HepG2 (cell line): ENCODE results near the gene MAP3K3. TPM values are rescaled to one million over a fixed set of nuclear protein-coding genes. Genes with fewer than 3 reads are reported as not detected.

Experiments used
- ATF7-NPFF ChIP-seq: sonication (generic); formaldehyde crosslinking; IDR thresholded peaks from 2 replicates; pipeline ENCODE4 v1.8.1; 2023; ENCODE audit warnings: mild to moderate bottlenecking, low read depth, missing genetic modification reagents, moderate library complexity
- BORCS8-MEF2B ChIP-seq: sonication (generic); formaldehyde crosslinking; IDR thresholded peaks from 2 replicates; pipeline ENCODE4 v1.8.0; 2022; ENCODE audit warnings: mild to moderate bottlenecking, missing genetic modification reagents
- FOXO1 ChIP-seq: sonication (generic); formaldehyde crosslinking; IDR thresholded peaks from 2 replicates; pipeline ENCODE4 v1.4.0; 2020; ENCODE audit warnings: missing genetic modification reagents
- GMEB2 ChIP-seq: IDR thresholded peaks from 2 replicates; pipeline ENCODE4 v1.6.1; 2016; ENCODE audit warnings: missing biosample characterization, missing genetic modification reagents, low read depth
- MAZ ChIP-seq, 2 experiments: sonication (generic) in 1 of 2; formaldehyde crosslinking in 1 of 2; IDR thresholded peaks; 2 replicates each; pipeline versions ENCODE4 v1.5.0 to v1.6.1; 2012 to 2020; ENCODE audit warnings: low read depth in 2 of 2, mild to moderate bottlenecking in 2 of 2, borderline replicate concordance in 1 of 2, improper control_type of control experiment in 1 of 2, low read length in 1 of 2, missing genetic modification reagents in 1 of 2, moderate library complexity in 1 of 2
- POGK ChIP-seq: sonication (generic); formaldehyde crosslinking; conservative IDR thresholded peaks from 2 replicates; pipeline ENCODE4 v1.8.0; 2022; ENCODE audit warnings: mild to moderate bottlenecking, moderate library complexity, missing genetic modification reagents
- RAD51 ChIP-seq: fragments of 450-650 bp; IDR thresholded peaks from 2 replicates; pipeline ENCODE4 v1.6.1; 2016; ENCODE audit warnings: borderline replicate concordance
- SMC3 ChIP-seq: IDR thresholded peaks from 2 replicates; pipeline ENCODE4 v1.6.1; 2011; ENCODE audit warnings: low read length, improper control_type of control experiment
- SMYD3 ChIP-seq: sonication (generic); formaldehyde crosslinking; IDR thresholded peaks from 2 replicates; pipeline ENCODE4 v1.8.1; 2023; ENCODE audit warnings: mild to moderate bottlenecking, missing genetic modification reagents
- SP1 ChIP-seq, 2 experiments: fragments of 450-650 bp in 1 of 2; sonication (generic) in 1 of 2; formaldehyde crosslinking in 1 of 2; IDR thresholded peaks; 2 replicates each; pipeline versions ENCODE4 v1.4.0 to v1.6.1; 2016 to 2020; ENCODE audit warnings: missing genetic modification reagents in 1 of 2
- TRIM24 ChIP-seq: sonication (generic); formaldehyde crosslinking; IDR thresholded peaks from 2 replicates; pipeline ENCODE4 v1.8.0; 2022; ENCODE audit warnings: mild to moderate bottlenecking, missing genetic modification reagents
- ZNF296 ChIP-seq: sonication (generic); formaldehyde crosslinking; conservative IDR thresholded peaks from 2 replicates; pipeline ENCODE4 v1.5.0; 2020; ENCODE audit warnings: mild to moderate bottlenecking, missing genetic modification reagents
- ZNF335 ChIP-seq: sonication (generic); formaldehyde crosslinking; IDR thresholded peaks from 2 replicates; pipeline ENCODE4 v1.4.0; 2020; ENCODE audit warnings: missing genetic modification reagents
- ZNF430 ChIP-seq: sonication (generic); formaldehyde crosslinking; IDR thresholded peaks from 2 replicates; pipeline ENCODE4 v1.9.0; 2021; ENCODE audit warnings: mild to moderate bottlenecking, missing genetic modification reagents
- ZNF496 ChIP-seq: sonication (generic); formaldehyde crosslinking; IDR thresholded peaks from 2 replicates; pipeline ENCODE4 v1.8.1; 2023; ENCODE audit warnings: mild to moderate bottlenecking, moderate library complexity, missing genetic modification reagents; ENCODE audit not compliant: insufficient replicate concordance
- ZNF530 ChIP-seq: sonication (generic); formaldehyde crosslinking; IDR thresholded peaks from 2 replicates; pipeline ENCODE4 v1.5.0; 2020; ENCODE audit warnings: low read depth, mild to moderate bottlenecking, missing genetic modification reagents
- ZNF749 ChIP-seq: sonication (generic); formaldehyde crosslinking; IDR thresholded peaks from 2 replicates; pipeline ENCODE4 v1.8.0; 2022; ENCODE audit warnings: mild to moderate bottlenecking, missing genetic modification reagents, moderate library complexity, borderline replicate concordance
- polyA plus RNA-seq, 8 experiments: library from polyadenylated mRNA; depleted of rRNA in 3 of 8; stranded (reverse) in 7 of 8; unstranded in 1 of 8; fragments of >200 nt; fragmentation: Illumina TruSeq in 4 of 8; extraction: Trizol in 4 of 8; gene quantifications; 2 replicates each; pipeline versions ENCODE4 v1.2.1 to v1.2.3, GENCODE V29; 2011 to 2016; ENCODE audit warnings: low read depth in 4 of 8, missing spikeins in 1 of 8, mixed read lengths in 1 of 8; ENCODE audit not compliant: insufficient read depth in 1 of 8
- total RNA-seq, 5 experiments: library from RNA; depleted of rRNA; stranded (reverse); fragments of >200 nt; fragmentation: Illumina TruSeq; extraction: Trizol; gene quantifications; 2 replicates each; pipeline ENCODE4 v1.2.3, GENCODE V29; 2016; ENCODE audit warnings: low read depth in 1 of 5
- TF ChIP-seq, protein P1 (sequence below): sonication (generic); formaldehyde crosslinking; IDR thresholded peaks from 2 replicates; pipeline ENCODE4 v1.8.0; 2022; ENCODE audit warnings: missing genetic modification reagents, low read depth, mild to moderate bottlenecking, borderline replicate concordance
- TF ChIP-seq, protein P2 (sequence below): sonication (generic); formaldehyde crosslinking; IDR thresholded peaks from 2 replicates; pipeline ENCODE4 v1.4.0; 2020; ENCODE audit warnings: mild to moderate bottlenecking, missing genetic modification reagents
- TF ChIP-seq, protein P3 (sequence below): sonication (generic); formaldehyde crosslinking; conservative IDR thresholded peaks from 2 replicates; pipeline ENCODE4 v1.4.0; 2020; ENCODE audit warnings: missing genetic modification reagents

The MAP3K3 gene
- total and polyA plus RNA-seq, 2 of the 13 experiments (the other 11 are each of a cell fraction or from before 2014, with no cell fraction given) = 17.7 to 21.8 TPM

DNA sequence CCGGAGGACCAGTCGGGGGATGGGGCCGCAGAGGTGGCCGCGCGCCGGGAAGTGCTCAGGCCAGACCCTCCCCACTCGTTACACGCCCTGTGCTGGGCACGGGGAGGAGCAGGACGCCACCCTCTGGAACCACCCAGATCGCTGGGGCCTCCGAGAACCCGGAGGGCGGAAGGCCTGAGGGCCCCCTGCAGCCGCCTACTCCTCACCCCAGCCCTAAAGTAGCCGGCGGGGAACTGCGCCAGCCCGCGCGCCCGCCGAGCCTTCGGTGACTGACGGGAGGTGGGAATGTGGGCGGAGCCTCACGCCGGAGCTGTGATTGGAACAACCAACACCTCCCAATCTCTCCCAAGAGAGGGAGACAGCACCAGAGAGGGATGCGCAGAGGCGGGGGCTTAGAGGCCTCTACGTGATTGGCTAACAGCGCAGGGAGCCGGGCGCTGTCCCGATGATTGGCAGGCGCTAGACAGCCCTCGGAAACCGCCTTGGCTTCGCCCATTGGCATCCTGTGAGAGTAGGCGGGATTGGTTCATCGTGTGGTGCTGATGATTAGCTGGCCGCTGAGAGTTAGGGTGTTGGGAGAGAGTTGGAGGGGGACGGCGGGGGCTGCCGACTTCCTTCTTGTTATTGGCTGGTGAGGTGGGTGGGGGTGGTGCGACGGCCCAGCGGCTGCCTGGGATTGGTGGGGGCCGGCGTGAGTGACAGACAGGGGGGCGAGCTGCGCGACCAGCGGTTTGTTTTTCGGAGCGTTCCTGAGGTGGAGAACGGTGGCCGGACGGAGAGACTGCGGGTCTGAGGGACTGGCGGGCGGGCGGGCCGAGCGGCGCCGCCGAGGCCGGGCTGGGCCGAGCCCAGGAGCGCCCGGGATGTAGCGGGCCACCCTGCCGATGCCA lies at the start of gene MAP3K3 (continued):
- TF ChIP-seq, protein P1, sequence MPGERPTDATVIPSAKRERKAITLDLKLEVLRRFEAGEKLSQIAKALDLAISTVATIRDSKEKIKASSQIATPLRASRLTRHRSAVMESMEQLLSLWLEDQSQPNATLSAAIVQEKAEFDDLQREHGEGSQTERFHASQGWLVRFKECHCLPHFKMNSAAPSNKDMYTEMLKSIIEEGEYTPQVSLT = no peak
- TF ChIP-seq ZNF296 = no peak
- TF ChIP-seq ZNF496 (CRISPR knock-in tag) = no peak
- TF ChIP-seq POGK (CRISPR knock-in tag) = peak; percentile 78
- no peak for TF ChIP-seq BORCS8-MEF2B (CRISPR knock-in tag)
- TF ChIP-seq SMC3 = no peak
- no peak for TF ChIP-seq RAD51
- no peak for TF ChIP-seq SMYD3
- TF ChIP-seq MAZ (IDR thresholded peaks at IDR 0.05; ENCODE audit: borderline replicate concordance, low read depth, low read length) = peak; percentile 90
- TF ChIP-seq MAZ (CRISPR knock-in tag; IDR thresholded peaks at IDR 0.05; ENCODE audit: low read depth) = peak; percentile 59
- no peak for TF ChIP-seq ZNF530
- TF ChIP-seq, protein P2, sequence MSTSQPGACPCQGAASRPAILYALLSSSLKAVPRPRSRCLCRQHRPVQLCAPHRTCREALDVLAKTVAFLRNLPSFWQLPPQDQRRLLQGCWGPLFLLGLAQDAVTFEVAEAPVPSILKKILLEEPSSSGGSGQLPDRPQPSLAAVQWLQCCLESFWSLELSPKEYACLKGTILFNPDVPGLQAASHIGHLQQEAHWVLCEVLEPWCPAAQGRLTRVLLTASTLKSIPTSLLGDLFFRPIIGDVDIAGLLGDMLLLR (CRISPR knock-in tag) = peak; percentile 75; the same call in 1 of the 2 replicates
- TF ChIP-seq, protein P3, sequence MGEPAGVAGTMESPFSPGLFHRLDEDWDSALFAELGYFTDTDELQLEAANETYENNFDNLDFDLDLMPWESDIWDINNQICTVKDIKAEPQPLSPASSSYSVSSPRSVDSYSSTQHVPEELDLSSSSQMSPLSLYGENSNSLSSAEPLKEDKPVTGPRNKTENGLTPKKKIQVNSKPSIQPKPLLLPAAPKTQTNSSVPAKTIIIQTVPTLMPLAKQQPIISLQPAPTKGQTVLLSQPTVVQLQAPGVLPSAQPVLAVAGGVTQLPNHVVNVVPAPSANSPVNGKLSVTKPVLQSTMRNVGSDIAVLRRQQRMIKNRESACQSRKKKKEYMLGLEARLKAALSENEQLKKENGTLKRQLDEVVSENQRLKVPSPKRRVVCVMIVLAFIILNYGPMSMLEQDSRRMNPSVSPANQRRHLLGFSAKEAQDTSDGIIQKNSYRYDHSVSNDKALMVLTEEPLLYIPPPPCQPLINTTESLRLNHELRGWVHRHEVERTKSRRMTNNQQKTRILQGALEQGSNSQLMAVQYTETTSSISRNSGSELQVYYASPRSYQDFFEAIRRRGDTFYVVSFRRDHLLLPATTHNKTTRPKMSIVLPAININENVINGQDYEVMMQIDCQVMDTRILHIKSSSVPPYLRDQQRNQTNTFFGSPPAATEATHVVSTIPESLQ = no peak
- peak; percentile 73; the same call in 1 of the 2 replicates for TF ChIP-seq ZNF335
- TF ChIP-seq ATF7-NPFF (CRISPR knock-in tag) = peak; percentile 54; the same call in 1 of the 2 replicates
- TF ChIP-seq ZNF430 (CRISPR knock-in tag) = peak; percentile 91
- TF ChIP-seq GMEB2 (CRISPR knock-in tag) = no peak
- TF ChIP-seq ZNF749 (CRISPR knock-in tag) = peak; percentile 62; the same call in 1 of the 2 replicates
- TF ChIP-seq SP1 (IDR thresholded peaks at IDR 0.05) = no peak
- TF ChIP-seq SP1 (CRISPR knock-in tag; IDR thresholded peaks at IDR 0.05) = no peak; the same call in 1 of the 2 replicates
- TF ChIP-seq TRIM24 = no peak
- TF ChIP-seq FOXO1 = 0 out of 2 replicates have a peak, but pooled peaks have one; percentile 55
